ENCODE results near the gene SEL1L.
"Not testable (repeated sequence)": the region's sequence is repeated elsewhere in the genome, so short reads cannot be mapped to it uniquely, and the experiment has no call there.

- TF ChIP-seq POLR2AphosphoS5 (IDR thresholded peaks at IDR 0.05; ENCODE audit: low read depth); EZH2 (IDR thresholded peaks at IDR 0.05; ENCODE audit: low read depth, unreplicated experiment); CTCF (conservative IDR thresholded peaks at IDR 0.05; ENCODE audit: low read depth in 2 of 2); CREB1 (CRISPR knock-in tag; IDR thresholded peaks at IDR 0.05; ENCODE audit: low read depth); REST (IDR thresholded peaks at IDR 0.05; ENCODE audit: unreplicated experiment): not testable (repeated sequence)
Observed at GRCh38 chr14:81470557-81470826, 63.2 kb downstream of the SEL1L start.
